OCI-LY3 (cell line): Measurements from ENCODE around the gene CEP43.

Source experiments
- H2AFZ ChIP-seq: fragments of 200-600, 300-600 bp; shearing (Covaris generic); 2 replicates; pipeline ENCODE4 v1.6.0; 2014; ENCODE audit warnings: antibody characterized with exemption, low read depth, low read length
- H3K27ac ChIP-seq: fragments of 200-600, 300-600 bp; sonication (generic); 2 replicates; pipeline ENCODE4 v1.5.1; 2014; ENCODE audit warnings: mild to moderate bottlenecking, low read length, moderate library complexity, mixed read lengths
- H3K27me3 ChIP-seq: fragments of 200-600, 300-600 bp; sonication (generic); 2 replicates; pipeline ENCODE4 v1.6.1; 2014; ENCODE audit warnings: low read depth, low read length, mixed read lengths
- H3K36me3 ChIP-seq: fragments of 200-600, 300-600 bp; sonication (generic); replicated peaks from 2 replicates; pipeline ENCODE3; 2014; ENCODE audit warnings: low read depth, low read length, mixed read lengths
- H3K4me1 ChIP-seq: fragments of 300-600, 200-600 bp; sonication (generic); 2 replicates; pipeline ENCODE4 v1.6.1; 2014; ENCODE audit warnings: low read length, mixed read lengths
- H3K4me2 ChIP-seq: fragments of 200-600, 300-600 bp; sonication (generic); 2 replicates; pipeline ENCODE4 v1.6.1; 2014; ENCODE audit warnings: low read length, mixed read lengths
- H3K4me3 ChIP-seq: fragments of 300-600, 200-600 bp; sonication (generic); 2 replicates; pipeline ENCODE4 v1.5.1; 2014; ENCODE audit warnings: antibody characterized with exemption, mild to moderate bottlenecking, low read length, moderate library complexity
- H3K79me2 ChIP-seq: fragments of 300-600, 200-600 bp; shearing (Covaris generic); 2 replicates; pipeline ENCODE4 v1.6.1; 2014; ENCODE audit warnings: mild to moderate bottlenecking, low read length, mixed read lengths
- H3K9ac ChIP-seq: fragments of 300-600, 200-600 bp; shearing (Covaris generic); 2 replicates; pipeline ENCODE4 v1.6.0; 2014; ENCODE audit warnings: mild to moderate bottlenecking, low read length, moderate library complexity
- H3K9me3 ChIP-seq: fragments of 200-600, 300-600 bp; shearing (Covaris generic); 2 replicates; pipeline ENCODE4 v1.6.1; 2014; ENCODE audit warnings: low read length, mixed read lengths; ENCODE audit not compliant: insufficient read depth
- H4K20me1 ChIP-seq: fragments of 200-600, 300-600 bp; sonication (generic); 2 replicates; pipeline ENCODE4 v1.6.1; 2016; ENCODE audit warnings: low read length, mixed read lengths; ENCODE audit not compliant: insufficient read depth
- CTCF ChIP-seq: fragments of 200-600, 300-600 bp; sonication (generic); IDR thresholded peaks from 2 replicates; pipeline ENCODE4 v1.5.1; 2014; ENCODE audit warnings: antibody characterized with exemption, low read length, low read depth
- EZH2phosphoT487 ChIP-seq: fragments of 200-600 bp; shearing (Covaris generic); IDR thresholded peaks from 2 replicates; pipeline ENCODE4 v1.6.1; 2018; ENCODE audit warnings: antibody characterized with exemption, mixed run types, low read depth

CEP43 gene, protein sequence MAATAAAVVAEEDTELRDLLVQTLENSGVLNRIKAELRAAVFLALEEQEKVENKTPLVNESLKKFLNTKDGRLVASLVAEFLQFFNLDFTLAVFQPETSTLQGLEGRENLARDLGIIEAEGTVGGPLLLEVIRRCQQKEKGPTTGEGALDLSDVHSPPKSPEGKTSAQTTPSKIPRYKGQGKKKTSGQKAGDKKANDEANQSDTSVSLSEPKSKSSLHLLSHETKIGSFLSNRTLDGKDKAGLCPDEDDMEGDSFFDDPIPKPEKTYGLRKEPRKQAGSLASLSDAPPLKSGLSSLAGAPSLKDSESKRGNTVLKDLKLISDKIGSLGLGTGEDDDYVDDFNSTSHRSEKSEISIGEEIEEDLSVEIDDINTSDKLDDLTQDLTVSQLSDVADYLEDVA

DNA sequence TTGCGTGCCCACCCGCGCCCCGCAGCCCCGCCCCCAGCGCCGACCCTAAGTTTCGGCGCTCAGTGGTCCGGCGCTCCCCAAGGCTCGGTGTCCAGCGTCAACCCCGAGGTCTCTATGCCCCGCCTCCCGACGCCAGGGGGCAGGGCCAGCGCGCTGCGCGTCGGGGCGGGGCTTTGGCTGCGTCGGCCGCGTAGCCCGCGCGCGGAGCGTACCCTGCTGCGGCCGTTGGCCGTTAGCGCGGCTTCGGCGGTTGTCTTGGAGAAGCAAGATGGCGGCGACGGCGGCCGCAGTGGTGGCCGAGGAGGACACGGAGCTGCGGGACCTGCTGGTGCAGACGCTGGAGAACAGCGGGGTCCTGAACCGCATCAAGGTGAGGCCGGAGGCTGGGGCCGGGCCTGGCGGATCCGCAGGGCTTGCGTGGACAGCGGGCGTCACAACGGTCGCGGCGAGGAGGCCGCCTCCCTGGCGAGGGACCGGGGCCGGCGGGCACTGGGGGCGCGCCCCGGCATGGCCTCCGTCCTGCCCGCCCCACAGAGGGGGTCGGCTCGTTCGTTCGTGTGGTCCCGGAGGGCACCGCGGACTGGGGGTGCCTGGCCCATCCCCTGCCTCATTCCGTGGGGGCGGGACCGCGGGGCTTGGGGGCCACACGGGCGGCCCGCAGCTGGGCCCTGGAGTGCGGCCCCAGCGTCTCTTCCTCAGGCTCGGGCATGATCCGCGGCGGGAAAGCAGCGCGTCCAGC, at the start of gene CEP43:
Gene CEP43 (plus strand): TSS at position 253 of the 739 bp plus-strand sequence. CDS start 16 bp downstream, at position 269.
- Histone ChIP-seq H3K9me3 (no peaks in the 10 kb centered on the region), H3K9ac (peak within 1 kb of the TSS; percentile 85), H3K4me3 (peak within 1 kb of the TSS; percentile 96), H2AFZ (peak within 1 kb of the TSS; percentile 79; the same call in 1 of the 2 replicates), H3K4me1 (peaks cover 11% of the 10 kb centered on the region), H4K20me1 (0 out of 2 replicates have a peak, but pooled peaks cover 3% of the 10 kb centered on the region), H3K79me2 (peaks cover 29% of the 10 kb centered on the region), H3K36me3 (peaks cover 7% of the 10 kb centered on the region), H3K4me2 (peak within 1 kb of the TSS; percentile 86), H3K27ac (peak within 1 kb of the TSS; percentile 57), H3K27me3 (no peaks in the 10 kb centered on the region)
- TF ChIP-seq EZH2phosphoT487 (no peak), CTCF (no peak)

- Histone ChIP-seq H3K4me3 (peak overlapping the region; percentile 70), H2AFZ (no peak overlapping the region), H3K27ac (peak overlapping the region; percentile 89), H3K27me3 (peaks cover 14% of the 10 kb centered on the region), H4K20me1 (peaks cover 34% of the 10 kb centered on the region), H3K4me2 (peak overlapping the region; percentile 98), H3K4me1 (peaks cover 48% of the 10 kb centered on the region), H3K9me3 (no peaks in the 10 kb centered on the region), H3K9ac (peak overlapping the region; percentile 15; the same call in 1 of the 2 replicates), H3K79me2 (no peaks in the 10 kb centered on the region), H3K36me3 (peaks cover 18% of the 10 kb centered on the region)
- TF ChIP-seq CTCF: no peak
- no peak for TF ChIP-seq EZH2phosphoT487
Observed at GRCh38 chr6:166949528-166950442, 49.4 kb upstream of the CEP43 start.

DNA sequence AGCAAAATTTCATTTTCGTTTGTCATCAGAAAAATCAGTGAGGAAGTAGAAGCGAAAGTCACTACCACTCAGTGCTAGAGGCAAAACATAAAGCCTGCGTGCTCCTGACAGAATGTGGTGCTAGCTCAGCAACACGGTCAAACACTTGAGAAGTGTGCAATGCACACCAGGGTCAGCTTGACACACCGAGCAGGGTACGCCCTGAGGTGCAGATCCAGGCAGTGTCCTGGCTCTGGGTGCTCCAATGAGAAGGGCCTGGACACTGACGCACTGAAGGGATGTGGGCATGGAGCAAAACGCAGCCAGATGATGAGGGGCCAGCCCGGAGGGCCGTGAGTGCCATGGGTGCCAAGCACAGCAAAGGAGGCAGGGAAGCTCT, 48.8 kb upstream of the CEP43 start:
- H3K4me2 ChIP-seq: peak overlapping the region; percentile 98

More for the DNA sequence above, 48.8 kb upstream of the CEP43 start:
- TF ChIP-seq CTCF (no peak), EZH2phosphoT487 (no peak)
- Histone ChIP-seq H3K4me1 (peaks cover 48% of the 10 kb centered on the region), H2AFZ (no peak overlapping the region), H3K79me2 (no peaks in the 10 kb centered on the region), H4K20me1 (peaks cover 34% of the 10 kb centered on the region), H3K27ac (peak overlapping the region; percentile 89), H3K4me3 (peak overlapping the region; percentile 70), H3K9me3 (no peaks in the 10 kb centered on the region), H3K36me3 (peaks cover 18% of the 10 kb centered on the region), H3K9ac (peak overlapping the region; percentile 51; the same call in 1 of the 2 replicates), H3K27me3 (peaks cover 16% of the 10 kb centered on the region)
